GM19099 (cell line): Measurements from ENCODE around the gene LDHAL6A.

Experiments
- POLR2A ChIP-seq: IDR thresholded peaks from 3 replicates; pipeline ENCODE4 v1.6.1; 2011; ENCODE audit warnings: low read depth; ENCODE audit not compliant: insufficient read length; ENCODE audit errors: extremely low read depth

The LDHAL6A gene

GRCh38 chr11:18468961-18469360 is 13.3 kb downstream of the LDHAL6A start:
- no peak for TF ChIP-seq POLR2A

- no peak for TF ChIP-seq POLR2A
Measured at GRCh38 chr11:18471995-18472394, 16.3 kb downstream of the LDHAL6A start.

- TF ChIP-seq POLR2A = no peak
Measured at GRCh38 chr11:18472587-18472986, 16.9 kb downstream of the LDHAL6A start.

- TF ChIP-seq POLR2A = no peak
Measured at GRCh38 chr11:18479063-18479462, 23.4 kb downstream of the LDHAL6A start.

- no peak for TF ChIP-seq POLR2A
Measured at GRCh38 chr11:18485913-18486528, 30.4 kb downstream of the LDHAL6A start.

- no peak for TF ChIP-seq POLR2A
Measured at GRCh38 chr11:18490319-18490718, 34.7 kb downstream of the LDHAL6A start.

GRCh38 chr11:18490736-18491485 is 35.3 kb downstream of the LDHAL6A start:
- no peak for TF ChIP-seq POLR2A

GRCh38 chr11:18491924-18492323 is 36.3 kb downstream of the LDHAL6A start:
- no peak for TF ChIP-seq POLR2A

- TF ChIP-seq POLR2A = no peak
Measured at GRCh38 chr11:18492888-18493287, 37.2 kb downstream of the LDHAL6A start.

- no peak for TF ChIP-seq POLR2A
Measured at GRCh38 chr11:18493310-18493709, 37.7 kb downstream of the LDHAL6A start.

GRCh38 chr11:18495271-18495670 is 39.6 kb downstream of the LDHAL6A start:
- TF ChIP-seq POLR2A = no peak

GRCh38 chr11:18495703-18496102 is 40.0 kb downstream of the LDHAL6A start:
- TF ChIP-seq POLR2A = no peak

GRCh38 chr11:18498039-18498438 is 42.4 kb downstream of the LDHAL6A start:
- no peak for TF ChIP-seq POLR2A

GRCh38 chr11:18501629-18502028 is 46.0 kb downstream of the LDHAL6A start:
- no peak for TF ChIP-seq POLR2A

GRCh38 chr11:18502352-18502751 is 46.7 kb downstream of the LDHAL6A start:
- no peak for TF ChIP-seq POLR2A

GRCh38 chr11:18521122-18521521 is 65.5 kb downstream of the LDHAL6A start:
- TF ChIP-seq POLR2A = no peak

GRCh38 chr11:18522388-18522787 is 66.7 kb downstream of the LDHAL6A start:
- no peak for TF ChIP-seq POLR2A

- no peak for TF ChIP-seq POLR2A
Measured at GRCh38 chr11:18523084-18523483, 67.4 kb downstream of the LDHAL6A start.

- no peak for TF ChIP-seq POLR2A
Measured at GRCh38 chr11:18524248-18524647, 68.6 kb downstream of the LDHAL6A start.
